ENCODE results near the gene C1orf167. TPM values are rescaled to one million over a fixed set of nuclear protein-coding genes. Genes with fewer than 3 reads are reported as not detected.

Gene C1orf167
- total RNA-seq, 3 donors from 2014 or later, result 0.60 TPM; not detected in 2

DNA sequence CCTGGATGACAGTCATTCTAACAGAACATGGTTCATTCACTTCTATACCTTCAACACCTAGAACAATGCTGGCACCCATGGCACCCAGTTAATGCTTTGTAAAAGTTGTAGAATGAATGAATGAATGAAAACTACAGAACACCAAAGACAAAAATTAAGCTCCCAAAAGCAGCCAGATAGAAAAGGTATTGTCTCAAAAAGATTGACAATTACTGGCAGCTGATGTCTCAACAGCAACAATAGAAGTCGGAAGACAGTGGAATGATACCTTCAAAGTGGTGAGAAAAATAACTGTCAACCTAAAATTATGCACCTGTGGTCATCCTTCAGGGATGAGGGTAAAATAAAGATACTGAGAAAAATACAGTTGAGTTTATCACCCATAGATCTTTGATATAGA, 4.9 kb upstream of the C1orf167 start:
- intact Hi-C loops (cut with DNase I, micrococcal nuclease), result no loop called here
- Histone ChIP-seq H3K4me3 (no peak overlapping the region), H3K36me3 (ENCODE audit: low read depth) (no peaks in the 10 kb centered on the region), H3K9me3 (no peaks in the 10 kb centered on the region), H3K4me1 (ENCODE audit: low read depth) (no peaks in the 10 kb centered on the region)
- no peak for ATAC-seq
- no peak for DNase-seq
- TF ChIP-seq, protein P1, sequence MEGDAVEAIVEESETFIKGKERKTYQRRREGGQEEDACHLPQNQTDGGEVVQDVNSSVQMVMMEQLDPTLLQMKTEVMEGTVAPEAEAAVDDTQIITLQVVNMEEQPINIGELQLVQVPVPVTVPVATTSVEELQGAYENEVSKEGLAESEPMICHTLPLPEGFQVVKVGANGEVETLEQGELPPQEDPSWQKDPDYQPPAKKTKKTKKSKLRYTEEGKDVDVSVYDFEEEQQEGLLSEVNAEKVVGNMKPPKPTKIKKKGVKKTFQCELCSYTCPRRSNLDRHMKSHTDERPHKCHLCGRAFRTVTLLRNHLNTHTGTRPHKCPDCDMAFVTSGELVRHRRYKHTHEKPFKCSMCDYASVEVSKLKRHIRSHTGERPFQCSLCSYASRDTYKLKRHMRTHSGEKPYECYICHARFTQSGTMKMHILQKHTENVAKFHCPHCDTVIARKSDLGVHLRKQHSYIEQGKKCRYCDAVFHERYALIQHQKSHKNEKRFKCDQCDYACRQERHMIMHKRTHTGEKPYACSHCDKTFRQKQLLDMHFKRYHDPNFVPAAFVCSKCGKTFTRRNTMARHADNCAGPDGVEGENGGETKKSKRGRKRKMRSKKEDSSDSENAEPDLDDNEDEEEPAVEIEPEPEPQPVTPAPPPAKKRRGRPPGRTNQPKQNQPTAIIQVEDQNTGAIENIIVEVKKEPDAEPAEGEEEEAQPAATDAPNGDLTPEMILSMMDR (IDR thresholded peaks at IDR 0.05), result no peak

GRCh38 chr1:11759791-11760190, 2.2 kb upstream of the C1orf167 start:
- H3K9me3 ChIP-seq, result no peaks in the 10 kb centered on the region
- no peaks in the 10 kb centered on the region for H3K4me1 ChIP-seq (ENCODE audit: low read depth)
- no peaks in the 10 kb centered on the region for H3K36me3 ChIP-seq (ENCODE audit: low read depth)
- TF ChIP-seq, protein P1 (IDR thresholded peaks at IDR 0.05), result no peak
- no peak for DNase-seq
- H3K4me3 ChIP-seq, result no peak overlapping the region
- ATAC-seq, result no peak
- intact Hi-C loops (cut with DNase I, micrococcal nuclease), result no loop called here

- no peak overlapping the region for H3K4me3 ChIP-seq
- ATAC-seq (no peak), DNase-seq (no peak)
- intact Hi-C loops (cut with DNase I, micrococcal nuclease), result no loop called here
- TF ChIP-seq, protein P1 (IDR thresholded peaks at IDR 0.05), result no peak
- H3K36me3 ChIP-seq (ENCODE audit: low read depth), result no peaks in the 10 kb centered on the region
- H3K9me3 ChIP-seq, result no peaks in the 10 kb centered on the region
- no peaks in the 10 kb centered on the region for H3K4me1 ChIP-seq (ENCODE audit: low read depth)
Measured at GRCh38 chr1:11761285-11761684, 708 bp upstream of the C1orf167 start.

GRCh38 chr1:11764115-11764514, 2.1 kb downstream of the C1orf167 start:
- intact Hi-C loops (cut with DNase I, micrococcal nuclease), result no loop called here
- Histone ChIP-seq H3K36me3 (ENCODE audit: low read depth) (no peaks in the 10 kb centered on the region), H3K9me3 (no peaks in the 10 kb centered on the region), H3K4me3 (no peak overlapping the region), H3K4me1 (ENCODE audit: low read depth) (no peaks in the 10 kb centered on the region)
- ATAC-seq (no peak), DNase-seq (no peak)
- TF ChIP-seq, protein P1 (IDR thresholded peaks at IDR 0.05), result no peak

DNA sequence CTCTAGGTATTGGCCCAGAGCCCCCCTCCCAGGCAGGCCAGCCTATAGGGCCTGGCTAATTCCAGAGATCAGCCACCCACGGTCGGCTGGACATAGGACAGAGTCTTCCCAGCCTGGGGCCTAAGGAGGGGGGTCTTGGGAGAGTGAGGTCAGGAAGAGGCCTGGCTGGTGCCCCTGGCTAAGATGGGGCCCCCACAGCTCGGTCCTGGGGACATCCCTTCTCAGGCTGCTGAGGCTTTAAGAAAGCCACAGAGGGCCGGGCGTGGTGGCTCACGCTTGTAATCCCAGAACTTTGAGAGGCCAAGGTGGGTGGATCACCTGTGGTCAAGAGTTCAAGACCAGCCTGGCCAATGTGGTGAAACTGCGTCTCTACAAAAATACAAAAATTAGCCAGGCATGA, 2.5 kb downstream of the C1orf167 start:
- no peaks in the 10 kb centered on the region for H3K36me3 ChIP-seq (ENCODE audit: low read depth)
- ATAC-seq (no peak), DNase-seq (no peak)
- no peaks in the 10 kb centered on the region for H3K9me3 ChIP-seq
- H3K4me1 ChIP-seq (ENCODE audit: low read depth), result no peaks in the 10 kb centered on the region
- intact Hi-C loops (cut with DNase I, micrococcal nuclease), result no loop called here
- no peak overlapping the region for H3K4me3 ChIP-seq
- TF ChIP-seq, protein P1 (IDR thresholded peaks at IDR 0.05), result no peak
